A549 (cell line): ENCODE results near the gene SPAST.

Source experiments
- EHMT2 ChIP-seq: fragments of 200-600 bp; sonication (generic); IDR thresholded peaks from 2 replicates; pipeline ENCODE4 v1.6.1; 2016; ENCODE audit warnings: antibody characterized with exemption, low read depth, mild to moderate bottlenecking, moderate library complexity
- EP300 ChIP-seq, 2 experiments: fragments of >200 bp; sonication (Bioruptor Twin); formaldehyde crosslinking; IDR thresholded peaks; 2 replicates in 1 of 2; 3 replicates in 1 of 2; pipeline ENCODE4 v1.6.1; 2016 to 2017
- ESRRA ChIP-seq: fragments of 150-350 bp; IDR thresholded peaks from 2 replicates; pipeline ENCODE4 v1.6.1; 2014; ENCODE audit warnings: mild to moderate bottlenecking, low read length, borderline replicate concordance
- HDAC2 ChIP-seq: fragments of 200-600 bp; sonication (generic); IDR thresholded peaks from 2 replicates; pipeline ENCODE4 v1.6.1; 2016
- KDM5A ChIP-seq: fragments of 200-600 bp; sonication (generic); IDR thresholded peaks from 2 replicates; pipeline ENCODE4 v1.6.1; 2016; ENCODE audit warnings: antibody characterized with exemption, mild to moderate bottlenecking
- MYC ChIP-seq: IDR thresholded peaks from 2 replicates; pipeline ENCODE4 v1.6.1; 2012; ENCODE audit warnings: mild to moderate bottlenecking, inconsistent platforms, low read length, improper control_type of control experiment, borderline replicate concordance
- POLR2A ChIP-seq: IDR thresholded peaks from 2 replicates; pipeline ENCODE4 v1.6.1; 2012; ENCODE audit warnings: mild to moderate bottlenecking, low read length
- RFX5 ChIP-seq: fragments of 450-650 bp; IDR thresholded peaks from 2 replicates; pipeline ENCODE4 v1.7.1; 2014; ENCODE audit warnings: antibody characterized with exemption, mild to moderate bottlenecking, moderate library complexity
- SREBF2 ChIP-seq: fragments of 450-650 bp; IDR thresholded peaks from 2 replicates; pipeline ENCODE4 v1.6.1; 2014; ENCODE audit warnings: mild to moderate bottlenecking, moderate library complexity
- TF ChIP-seq, protein P1 (sequence below): fragments of >200 bp; sonication (Bioruptor Twin); formaldehyde crosslinking; IDR thresholded peaks from 3 replicates; pipeline ENCODE4 v1.5.1; 2016
- TF ChIP-seq, protein P2 (sequence below): IDR thresholded peaks from 2 replicates; pipeline ENCODE4 v1.6.1; 2012
- TF ChIP-seq, protein P3 (sequence below): fragments of 450-650 bp; IDR thresholded peaks from 2 replicates; pipeline ENCODE4 v1.6.1; 2014; ENCODE audit warnings: antibody characterized with exemption
- TF ChIP-seq, protein P4 (sequence below): fragments of 250-450 bp; sonication (Bioruptor Pico); IDR thresholded peaks from 2 replicates; pipeline ENCODE4 v1.5.0; 2021; ENCODE audit warnings: mild to moderate bottlenecking, moderate library complexity, borderline replicate concordance

DNA sequence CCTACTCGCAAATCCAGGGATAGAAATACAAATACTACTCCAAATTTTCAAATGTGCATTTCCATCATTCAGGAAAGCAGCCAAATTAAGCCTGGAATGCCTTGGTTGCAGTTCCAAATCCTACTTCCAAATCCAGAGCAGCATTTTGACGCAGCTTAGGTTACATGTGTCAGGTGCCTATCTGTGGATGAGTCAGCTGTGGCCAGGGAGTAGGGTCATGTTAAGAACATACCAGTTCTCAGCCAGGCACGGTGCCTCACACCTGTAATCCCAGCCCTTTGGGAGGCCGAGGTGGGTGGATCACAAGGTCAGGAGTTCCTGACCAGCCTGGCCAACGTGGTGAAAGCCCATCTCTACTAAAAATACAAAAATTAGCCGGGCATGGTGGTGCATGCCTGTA lies 119.3 kb downstream of the SPAST start:
- TF ChIP-seq, protein P1, sequence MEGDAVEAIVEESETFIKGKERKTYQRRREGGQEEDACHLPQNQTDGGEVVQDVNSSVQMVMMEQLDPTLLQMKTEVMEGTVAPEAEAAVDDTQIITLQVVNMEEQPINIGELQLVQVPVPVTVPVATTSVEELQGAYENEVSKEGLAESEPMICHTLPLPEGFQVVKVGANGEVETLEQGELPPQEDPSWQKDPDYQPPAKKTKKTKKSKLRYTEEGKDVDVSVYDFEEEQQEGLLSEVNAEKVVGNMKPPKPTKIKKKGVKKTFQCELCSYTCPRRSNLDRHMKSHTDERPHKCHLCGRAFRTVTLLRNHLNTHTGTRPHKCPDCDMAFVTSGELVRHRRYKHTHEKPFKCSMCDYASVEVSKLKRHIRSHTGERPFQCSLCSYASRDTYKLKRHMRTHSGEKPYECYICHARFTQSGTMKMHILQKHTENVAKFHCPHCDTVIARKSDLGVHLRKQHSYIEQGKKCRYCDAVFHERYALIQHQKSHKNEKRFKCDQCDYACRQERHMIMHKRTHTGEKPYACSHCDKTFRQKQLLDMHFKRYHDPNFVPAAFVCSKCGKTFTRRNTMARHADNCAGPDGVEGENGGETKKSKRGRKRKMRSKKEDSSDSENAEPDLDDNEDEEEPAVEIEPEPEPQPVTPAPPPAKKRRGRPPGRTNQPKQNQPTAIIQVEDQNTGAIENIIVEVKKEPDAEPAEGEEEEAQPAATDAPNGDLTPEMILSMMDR = no peak
- no peak for TF ChIP-seq EHMT2
- TF ChIP-seq, protein P2, sequence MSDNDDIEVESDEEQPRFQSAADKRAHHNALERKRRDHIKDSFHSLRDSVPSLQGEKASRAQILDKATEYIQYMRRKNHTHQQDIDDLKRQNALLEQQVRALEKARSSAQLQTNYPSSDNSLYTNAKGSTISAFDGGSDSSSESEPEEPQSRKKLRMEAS = no peak
- no peak for TF ChIP-seq KDM5A
- TF ChIP-seq, protein P3, sequence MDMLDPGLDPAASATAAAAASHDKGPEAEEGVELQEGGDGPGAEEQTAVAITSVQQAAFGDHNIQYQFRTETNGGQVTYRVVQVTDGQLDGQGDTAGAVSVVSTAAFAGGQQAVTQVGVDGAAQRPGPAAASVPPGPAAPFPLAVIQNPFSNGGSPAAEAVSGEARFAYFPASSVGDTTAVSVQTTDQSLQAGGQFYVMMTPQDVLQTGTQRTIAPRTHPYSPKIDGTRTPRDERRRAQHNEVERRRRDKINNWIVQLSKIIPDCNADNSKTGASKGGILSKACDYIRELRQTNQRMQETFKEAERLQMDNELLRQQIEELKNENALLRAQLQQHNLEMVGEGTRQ = no peak
- TF ChIP-seq POLR2A = no peak
- TF ChIP-seq, protein P4, sequence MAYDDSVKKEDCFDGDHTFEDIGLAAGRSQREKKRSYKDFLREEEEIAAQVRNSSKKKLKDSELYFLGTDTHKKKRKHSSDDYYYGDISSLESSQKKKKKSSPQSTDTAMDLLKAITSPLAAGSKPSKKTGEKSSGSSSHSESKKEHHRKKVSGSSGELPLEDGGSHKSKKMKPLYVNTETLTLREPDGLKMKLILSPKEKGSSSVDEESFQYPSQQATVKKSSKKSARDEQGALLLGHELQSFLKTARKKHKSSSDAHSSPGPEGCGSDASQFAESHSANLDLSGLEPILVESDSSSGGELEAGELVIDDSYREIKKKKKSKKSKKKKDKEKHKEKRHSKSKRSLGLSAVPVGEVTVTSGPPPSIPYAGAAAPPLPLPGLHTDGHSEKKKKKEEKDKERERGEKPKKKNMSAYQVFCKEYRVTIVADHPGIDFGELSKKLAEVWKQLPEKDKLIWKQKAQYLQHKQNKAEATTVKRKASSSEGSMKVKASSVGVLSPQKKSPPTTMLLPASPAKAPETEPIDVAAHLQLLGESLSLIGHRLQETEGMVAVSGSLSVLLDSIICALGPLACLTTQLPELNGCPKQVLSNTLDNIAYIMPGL = no peak
- no peak for TF ChIP-seq RFX5
- no peak for TF ChIP-seq SREBF2
- TF ChIP-seq HDAC2 = no peak
- TF ChIP-seq MYC = no peak
- no peak for TF ChIP-seq ESRRA
- no peak for TF ChIP-seq EP300 (IDR thresholded peaks at IDR 0.05)
